ENCODE data around the gene NOTCH4. TPM values are rescaled to one million over a fixed set of nuclear protein-coding genes. Genes with fewer than 3 reads are reported as not detected.

The NOTCH4 gene
- total and polyA plus RNA-seq, 9 of the 15 experiments (the other 6 are each of a cell fraction or from before 2014, with no cell fraction given), result 0.24 to 4.3 (median 1.7) TPM

GRCh38 chr6:32178547-32179440 lies 45.1 kb downstream of the NOTCH4 start (continued):
- TF ChIP-seq, protein P1, sequence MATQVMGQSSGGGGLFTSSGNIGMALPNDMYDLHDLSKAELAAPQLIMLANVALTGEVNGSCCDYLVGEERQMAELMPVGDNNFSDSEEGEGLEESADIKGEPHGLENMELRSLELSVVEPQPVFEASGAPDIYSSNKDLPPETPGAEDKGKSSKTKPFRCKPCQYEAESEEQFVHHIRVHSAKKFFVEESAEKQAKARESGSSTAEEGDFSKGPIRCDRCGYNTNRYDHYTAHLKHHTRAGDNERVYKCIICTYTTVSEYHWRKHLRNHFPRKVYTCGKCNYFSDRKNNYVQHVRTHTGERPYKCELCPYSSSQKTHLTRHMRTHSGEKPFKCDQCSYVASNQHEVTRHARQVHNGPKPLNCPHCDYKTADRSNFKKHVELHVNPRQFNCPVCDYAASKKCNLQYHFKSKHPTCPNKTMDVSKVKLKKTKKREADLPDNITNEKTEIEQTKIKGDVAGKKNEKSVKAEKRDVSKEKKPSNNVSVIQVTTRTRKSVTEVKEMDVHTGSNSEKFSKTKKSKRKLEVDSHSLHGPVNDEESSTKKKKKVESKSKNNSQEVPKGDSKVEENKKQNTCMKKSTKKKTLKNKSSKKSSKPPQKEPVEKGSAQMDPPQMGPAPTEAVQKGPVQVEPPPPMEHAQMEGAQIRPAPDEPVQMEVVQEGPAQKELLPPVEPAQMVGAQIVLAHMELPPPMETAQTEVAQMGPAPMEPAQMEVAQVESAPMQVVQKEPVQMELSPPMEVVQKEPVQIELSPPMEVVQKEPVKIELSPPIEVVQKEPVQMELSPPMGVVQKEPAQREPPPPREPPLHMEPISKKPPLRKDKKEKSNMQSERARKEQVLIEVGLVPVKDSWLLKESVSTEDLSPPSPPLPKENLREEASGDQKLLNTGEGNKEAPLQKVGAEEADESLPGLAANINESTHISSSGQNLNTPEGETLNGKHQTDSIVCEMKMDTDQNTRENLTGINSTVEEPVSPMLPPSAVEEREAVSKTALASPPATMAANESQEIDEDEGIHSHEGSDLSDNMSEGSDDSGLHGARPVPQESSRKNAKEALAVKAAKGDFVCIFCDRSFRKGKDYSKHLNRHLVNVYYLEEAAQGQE (IDR thresholded peaks at IDR 0.05; ENCODE audit: borderline replicate concordance), result no peak
- TF ChIP-seq, protein P1 (CRISPR knock-in tag; IDR thresholded peaks at IDR 0.05; ENCODE audit: low read depth), result peak; percentile 25; the same call in 1 of the 2 replicates
- TF ChIP-seq, protein P2, sequence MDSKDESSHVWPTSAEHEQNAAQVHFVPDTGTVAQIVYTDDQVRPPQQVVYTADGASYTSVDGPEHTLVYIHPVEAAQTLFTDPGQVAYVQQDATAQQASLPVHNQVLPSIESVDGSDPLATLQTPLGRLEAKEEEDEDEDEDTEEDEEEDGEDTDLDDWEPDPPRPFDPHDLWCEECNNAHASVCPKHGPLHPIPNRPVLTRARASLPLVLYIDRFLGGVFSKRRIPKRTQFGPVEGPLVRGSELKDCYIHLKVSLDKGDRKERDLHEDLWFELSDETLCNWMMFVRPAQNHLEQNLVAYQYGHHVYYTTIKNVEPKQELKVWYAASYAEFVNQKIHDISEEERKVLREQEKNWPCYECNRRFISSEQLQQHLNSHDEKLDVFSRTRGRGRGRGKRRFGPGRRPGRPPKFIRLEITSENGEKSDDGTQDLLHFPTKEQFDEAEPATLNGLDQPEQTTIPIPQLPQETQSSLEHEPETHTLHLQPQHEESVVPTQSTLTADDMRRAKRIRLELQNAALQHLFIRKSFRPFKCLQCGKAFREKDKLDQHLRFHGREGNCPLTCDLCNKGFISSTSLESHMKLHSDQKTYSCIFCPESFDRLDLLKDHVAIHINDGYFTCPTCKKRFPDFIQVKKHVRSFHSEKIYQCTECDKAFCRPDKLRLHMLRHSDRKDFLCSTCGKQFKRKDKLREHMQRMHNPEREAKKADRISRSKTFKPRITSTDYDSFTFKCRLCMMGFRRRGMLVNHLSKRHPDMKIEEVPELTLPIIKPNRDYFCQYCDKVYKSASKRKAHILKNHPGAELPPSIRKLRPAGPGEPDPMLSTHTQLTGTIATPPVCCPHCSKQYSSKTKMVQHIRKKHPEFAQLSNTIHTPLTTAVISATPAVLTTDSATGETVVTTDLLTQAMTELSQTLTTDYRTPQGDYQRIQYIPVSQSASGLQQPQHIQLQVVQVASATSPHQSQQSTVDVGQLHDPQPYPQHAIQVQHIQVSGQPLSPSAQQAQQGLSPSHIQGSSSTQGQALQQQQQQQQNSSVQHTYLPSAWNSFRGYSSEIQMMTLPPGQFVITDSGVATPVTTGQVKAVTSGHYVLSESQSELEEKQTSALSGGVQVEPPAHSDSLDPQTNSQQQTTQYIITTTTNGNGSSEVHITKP (IDR thresholded peaks at IDR 0.05; ENCODE audit: partially characterized antibody), result peak; percentile 6
- TF ChIP-seq ESRRB (CRISPR knock-in tag; IDR thresholded peaks at IDR 0.05; ENCODE audit: borderline replicate concordance) (no peak), SMARCB1 (IDR thresholded peaks at IDR 0.05; ENCODE audit: insufficient read length, low read depth) (no peak), HNRNPUL1 (IDR thresholded peaks at IDR 0.05; ENCODE audit: low read length) (no peak), ATF7 (IDR thresholded peaks at IDR 0.05) (no peak), ZNF134 (CRISPR knock-in tag; conservative IDR thresholded peaks at IDR 0.05) (no peak; the same call in 1 of the 2 replicates), ZNF224 (CRISPR knock-in tag; IDR thresholded peaks at IDR 0.05) (no peak), ZNF77 (CRISPR knock-in tag; IDR thresholded peaks at IDR 0.05) (no peak), L3MBTL2 (IDR thresholded peaks at IDR 0.05) (no peak), BACH1 (tag; IDR thresholded peaks at IDR 0.05) (no peak), EP400 (IDR thresholded peaks at IDR 0.05) (peak; percentile 79), NCOA1 (IDR thresholded peaks at IDR 0.05; ENCODE audit: low read depth) (no peak; the same call in 1 of the 2 replicates), ZNF586 (CRISPR knock-in tag; conservative IDR thresholded peaks at IDR 0.05) (no peak), CREBBP (IDR thresholded peaks at IDR 0.05; ENCODE audit: low read depth, low read length) (no peak)
- TF ChIP-seq, protein P3, sequence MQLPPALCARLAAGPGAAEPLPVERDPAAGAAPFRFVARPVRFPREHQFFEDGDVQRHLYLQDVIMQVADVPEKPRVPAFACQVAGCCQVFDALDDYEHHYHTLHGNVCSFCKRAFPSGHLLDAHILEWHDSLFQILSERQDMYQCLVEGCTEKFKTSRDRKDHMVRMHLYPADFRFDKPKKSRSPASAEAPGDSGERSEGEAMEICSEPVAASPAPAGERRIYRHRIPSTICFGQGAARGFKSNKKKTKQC (CRISPR knock-in tag; IDR thresholded peaks at IDR 0.05), result no peak

Measured in K562 (cell line).